Left forelimb (tissue), 1 donor: ENCODE measurements around the gene VAPA.

Source experiments
- DNase-seq: peaks from one replicate; pipeline ENCODE4 v3.0.0-alpha.2; 2018; ENCODE audit warnings: low spot score

VAPA gene

GRCh38 chr18:9974279-9974915, 60.6 kb downstream of the VAPA start:
- DNase-seq, result no peak

DNA sequence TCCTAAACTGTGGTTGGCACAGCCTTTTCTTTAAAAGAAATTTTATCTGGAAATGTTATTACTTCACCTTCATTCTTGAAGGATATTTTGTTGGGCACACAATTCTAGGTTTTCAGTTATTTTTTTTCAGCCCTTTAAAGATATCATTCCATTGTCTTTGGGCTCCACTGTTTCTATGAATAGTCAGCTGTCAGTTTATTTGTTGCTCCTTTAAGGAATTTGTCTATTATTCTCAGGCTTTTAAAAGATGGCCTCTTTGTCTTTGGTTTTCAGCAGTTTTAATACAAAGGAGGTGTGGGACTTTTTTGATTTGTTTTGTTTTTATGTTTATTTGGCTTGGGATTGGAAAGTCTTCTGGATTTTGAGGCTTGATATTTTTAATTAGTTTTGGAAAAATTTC, 61.8 kb downstream of the VAPA start:
- no peak for DNase-seq

GRCh38 chr18:9982711-9983110, 68.9 kb downstream of the VAPA start:
- DNase-seq, result no peak

DNA sequence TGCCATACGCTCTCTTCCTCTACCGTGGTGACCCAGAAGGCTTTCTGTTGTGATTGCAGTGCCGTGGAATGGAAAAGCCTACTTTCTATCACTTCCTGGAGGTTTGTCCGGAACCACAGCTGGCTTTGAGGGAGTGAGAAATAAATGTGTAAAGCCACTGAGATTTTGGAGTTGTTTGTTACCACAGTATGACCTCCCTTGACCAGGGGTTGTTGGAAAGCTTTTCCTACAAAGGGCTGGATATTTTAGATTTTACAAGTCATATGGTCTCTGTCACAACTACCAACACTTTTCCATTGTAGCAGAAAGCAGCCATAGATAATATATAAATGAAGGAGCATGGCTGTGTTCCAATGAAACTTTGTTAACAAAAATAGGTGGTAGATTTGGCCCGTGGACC, 70.3 kb downstream of the VAPA start:
- DNase-seq, result no peak

DNA sequence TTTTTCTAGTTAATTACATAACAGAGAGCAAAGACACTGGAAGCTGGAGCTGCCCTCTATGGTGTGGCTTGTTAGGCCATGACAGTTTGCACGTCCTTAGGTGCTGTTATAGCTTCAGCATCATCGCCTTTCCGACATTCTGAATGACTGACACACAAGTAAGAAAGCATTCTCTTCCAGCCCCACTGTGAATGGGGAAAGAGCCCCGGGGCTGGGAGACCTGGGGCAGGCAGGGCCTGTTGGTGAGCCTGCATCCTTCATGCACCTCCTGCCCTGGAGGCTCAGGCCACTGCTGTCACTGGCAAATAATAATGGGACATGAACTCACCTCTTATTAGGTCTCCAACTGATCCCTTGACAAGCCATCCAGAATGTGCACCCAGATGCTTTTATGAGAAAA, 71.8 kb downstream of the VAPA start:
- DNase-seq, result no peak

DNA sequence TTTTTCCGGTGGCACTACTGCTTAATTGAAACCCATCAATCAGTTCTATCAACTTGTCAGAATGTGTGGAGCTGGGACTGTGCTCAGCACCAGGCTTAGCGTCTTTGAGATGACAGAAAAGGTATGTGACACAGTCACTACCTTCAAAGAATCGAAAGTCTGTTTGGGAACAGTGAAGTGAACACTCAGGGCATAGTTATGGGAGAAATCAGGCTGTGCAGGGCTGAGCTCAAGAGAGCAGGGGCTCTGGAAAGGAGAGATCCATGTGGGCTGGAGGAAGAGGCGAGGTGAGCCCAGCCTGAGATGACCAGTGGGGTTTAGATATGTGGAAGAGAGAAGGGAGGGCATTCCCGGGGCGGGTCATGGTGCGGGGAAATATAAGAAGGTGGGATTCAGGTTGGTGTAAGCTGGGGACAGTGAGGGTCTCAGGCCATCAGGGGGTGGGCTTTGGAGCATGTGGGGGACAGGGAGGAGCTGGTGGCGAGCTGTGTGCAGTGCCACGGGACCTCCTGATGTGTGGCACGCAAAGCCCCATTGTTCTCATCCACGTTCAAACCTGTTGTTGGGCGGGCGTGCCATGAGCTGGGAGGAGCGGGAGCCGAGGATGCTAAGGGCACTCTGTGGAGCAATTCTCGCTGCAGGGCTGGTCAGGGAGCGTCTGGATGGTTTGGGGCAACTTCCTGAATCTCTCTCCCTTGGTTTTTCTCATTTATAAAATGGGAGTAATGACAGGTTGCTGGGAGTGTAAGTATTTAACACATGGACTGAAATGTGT, 72.5 kb downstream of the VAPA start:
- DNase-seq, result no peak

GRCh38 chr18:9987345-9987744, 73.5 kb downstream of the VAPA start:
- no peak for DNase-seq

- no peak for DNase-seq
Observed at GRCh38 chr18:9987931-9988330, 74.1 kb downstream of the VAPA start.

- DNase-seq, result no peak
Observed at GRCh38 chr18:9988665-9989064, 74.8 kb downstream of the VAPA start.

- DNase-seq, result no peak
Observed at GRCh38 chr18:9989481-9989880, 75.7 kb downstream of the VAPA start.

DNA sequence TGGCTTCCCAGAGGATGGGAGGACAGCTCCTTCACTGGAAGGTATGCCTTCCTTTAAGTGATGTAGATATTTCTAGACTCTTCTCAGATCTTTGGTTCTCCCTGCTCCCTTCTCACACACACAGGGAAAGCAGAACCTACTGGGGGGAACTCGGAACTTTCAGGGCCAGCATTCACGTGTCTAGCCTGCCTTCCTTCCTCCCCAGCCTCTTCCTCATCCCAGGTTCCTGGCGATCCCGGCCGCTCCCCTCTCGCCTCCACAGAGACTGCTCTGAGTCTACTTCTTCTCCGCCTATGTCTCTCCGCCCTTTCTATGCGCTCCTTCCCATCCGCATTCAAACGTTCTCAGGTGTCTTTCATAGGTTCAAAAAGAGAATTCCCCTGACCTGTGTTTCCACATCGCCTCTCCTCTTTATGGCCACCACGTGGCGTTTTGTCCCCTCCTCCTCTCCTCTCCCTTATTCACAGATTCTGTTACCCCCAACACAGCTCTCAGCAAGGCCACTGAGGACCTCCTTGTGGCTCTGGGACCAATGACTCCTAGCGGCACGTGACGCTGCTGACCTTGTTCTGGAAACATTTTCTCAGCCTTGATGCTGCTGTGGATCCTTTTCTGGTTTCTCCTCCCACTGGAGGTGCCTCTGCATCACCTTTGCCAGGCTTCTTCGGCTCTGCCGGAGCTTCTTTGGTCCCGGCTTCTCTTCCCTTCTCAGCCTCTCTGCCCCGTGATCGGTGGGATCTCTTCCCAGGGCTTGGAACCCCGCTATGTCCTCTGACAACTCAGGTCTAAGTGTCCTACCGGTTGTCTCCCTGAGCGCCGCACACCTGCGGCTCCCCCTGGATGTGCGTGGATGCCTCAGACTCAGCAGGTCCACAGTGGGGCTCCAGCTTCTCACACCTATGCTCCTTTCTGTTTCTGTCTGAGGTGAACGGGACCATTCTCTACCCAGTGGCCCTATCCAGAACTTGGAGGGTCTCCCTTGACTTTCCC, 77.5 kb downstream of the VAPA start:
- DNase-seq, result no peak

DNA sequence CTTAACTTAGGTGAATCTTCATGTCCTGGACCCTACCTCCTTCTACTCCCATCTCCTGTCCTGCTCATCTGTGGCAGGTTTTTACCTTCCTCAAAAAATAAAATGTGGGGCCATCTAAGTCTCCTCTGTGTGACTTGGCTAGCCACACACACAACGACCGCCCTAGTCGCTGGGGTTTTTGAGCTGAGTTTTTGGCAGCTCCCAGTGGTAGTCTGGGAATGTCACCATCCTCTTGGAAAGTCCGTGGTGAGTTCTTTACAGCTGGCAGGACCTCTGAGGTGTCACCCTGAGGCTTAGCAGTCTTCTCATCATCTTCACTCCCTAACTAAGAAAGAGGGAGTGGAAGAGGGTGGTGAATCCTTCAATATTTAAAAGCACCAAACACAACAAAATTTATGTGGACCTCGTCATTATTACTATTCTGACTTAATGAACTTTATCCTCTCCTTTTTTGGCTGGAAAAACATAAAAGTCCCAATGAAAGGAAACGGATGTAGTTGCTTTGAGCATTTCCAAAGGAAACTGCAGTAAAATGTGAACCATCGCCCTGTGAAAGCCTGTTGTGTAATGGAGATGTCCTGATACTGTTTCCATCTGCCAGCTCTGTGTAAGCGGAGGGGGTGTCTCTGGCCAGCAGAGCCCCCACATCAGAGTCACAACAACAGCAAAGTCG, 78.6 kb downstream of the VAPA start:
- DNase-seq, result no peak

DNA sequence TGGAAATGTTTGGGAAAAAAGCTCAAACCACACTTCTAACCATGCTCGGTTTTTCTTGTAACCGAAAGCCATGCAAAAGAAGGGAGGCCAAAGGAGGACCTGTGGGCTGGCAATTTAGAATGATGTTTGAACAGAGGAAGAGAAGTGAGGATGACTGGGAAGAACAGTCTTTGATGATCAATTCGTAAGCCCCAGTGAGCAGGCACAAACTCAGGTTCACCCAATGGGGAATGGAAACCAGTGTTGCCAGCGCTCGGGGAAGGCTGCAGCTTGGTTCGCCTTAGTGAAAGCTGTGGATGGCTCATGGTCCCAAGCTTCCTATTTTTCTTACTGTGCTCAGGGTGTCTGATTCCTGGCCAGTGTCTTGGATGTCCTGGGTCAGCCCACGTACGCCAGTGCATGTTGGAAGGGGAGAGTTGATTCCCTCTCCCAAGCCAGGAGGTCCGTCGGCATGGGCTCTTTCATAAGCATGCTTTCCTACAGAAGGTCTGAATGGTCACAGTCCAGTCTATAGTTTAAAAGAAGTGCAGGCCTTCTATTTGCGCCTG, 79.2 kb downstream of the VAPA start:
- DNase-seq, result no peak

DNA sequence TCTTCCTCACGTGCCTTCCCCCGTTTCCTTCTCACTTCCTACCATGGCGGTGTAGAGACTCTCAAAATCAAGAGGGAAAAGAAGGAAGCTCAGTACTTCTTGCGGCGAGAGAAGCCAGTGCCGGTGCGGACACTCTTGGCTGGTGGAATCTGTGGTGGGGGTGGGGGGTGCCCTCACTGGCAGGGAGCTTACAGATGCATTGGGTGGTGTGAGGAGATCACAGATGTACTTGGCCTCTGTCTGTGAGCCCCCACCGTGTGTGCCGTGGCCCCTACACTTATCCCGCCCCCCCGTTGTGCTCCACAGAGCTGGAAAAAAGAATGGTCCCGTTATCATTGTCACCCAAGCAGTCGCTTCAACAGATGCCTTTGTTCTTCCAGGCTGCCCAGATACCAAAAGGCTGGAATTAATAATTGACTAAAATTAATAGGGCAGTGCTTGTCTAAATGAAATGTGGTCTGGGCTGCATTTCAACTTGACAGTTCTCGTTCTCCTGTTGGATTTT, 79.8 kb downstream of the VAPA start:
- DNase-seq, result no peak

- no peak for DNase-seq
Observed at GRCh38 chr18:9994026-9994570, 80.3 kb downstream of the VAPA start.

GRCh38 chr18:9994701-9995235, 81.0 kb downstream of the VAPA start:
- no peak for DNase-seq

- DNase-seq, result no peak
Observed at GRCh38 chr18:9995631-9996030, 81.8 kb downstream of the VAPA start.

GRCh38 chr18:9996094-9996493, 82.3 kb downstream of the VAPA start:
- no peak for DNase-seq

GRCh38 chr18:9997711-9998110, 83.9 kb downstream of the VAPA start:
- DNase-seq, result no peak

DNA sequence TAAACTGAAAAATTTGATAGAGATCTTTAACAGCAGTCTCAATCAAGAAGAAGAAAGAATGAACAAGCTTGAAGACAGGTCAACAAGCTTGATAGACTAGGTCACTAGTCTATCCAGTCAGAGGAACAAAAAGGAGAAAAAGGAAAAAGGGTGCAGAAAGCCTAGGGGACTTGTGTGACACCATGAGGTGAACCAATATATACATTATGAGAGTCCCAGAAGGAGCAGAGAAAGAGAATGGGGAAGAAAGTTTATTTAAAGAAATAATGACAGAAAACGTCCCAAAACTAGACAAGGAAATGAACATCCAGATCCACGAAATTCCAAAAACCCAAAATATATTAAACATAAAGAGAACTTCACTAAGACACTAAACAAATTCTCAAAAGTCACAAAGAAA, 84.5 kb downstream of the VAPA start:
- no peak for DNase-seq

DNA sequence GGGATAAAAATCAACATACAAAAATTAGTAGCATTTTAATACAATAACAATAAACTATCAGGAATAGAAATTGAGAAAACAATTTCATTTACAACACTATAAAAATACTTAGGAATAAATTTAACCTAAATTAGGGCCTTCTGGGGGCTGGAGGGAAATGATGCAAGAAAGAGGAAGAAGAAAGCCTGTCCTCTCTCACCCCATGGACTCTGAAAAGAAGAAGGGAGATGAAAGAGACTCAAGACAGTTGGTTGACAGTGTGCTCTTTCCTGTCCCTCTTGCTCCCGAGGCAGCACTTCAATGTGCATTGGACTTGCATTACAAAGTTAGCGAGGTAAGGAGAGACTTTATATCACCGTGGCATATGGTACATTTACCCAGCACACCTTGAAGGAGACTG, 88.5 kb downstream of the VAPA start:
- no peak for DNase-seq
